GM18907 (cell line): Measurements from ENCODE around the gene BLVRB.
"Not testable (repeated sequence)": the region's sequence is repeated elsewhere in the genome, so short reads cannot be mapped to it uniquely, and the experiment has no call there.

ENCODE experiments used
- ATAC-seq: cut with Tn5 transposase; IDR thresholded peaks from one replicate; pipeline ENCODE4 v1.9.1; 2021; ENCODE audit warnings: mild to moderate bottlenecking, moderate library complexity; ENCODE audit not compliant: unreplicated experiment

BLVRB gene

GRCh38 chr19:40410030-40410389 lies 55.5 kb downstream of the BLVRB start:
- no peak for ATAC-seq

GRCh38 chr19:40408598-40408925 lies 57.0 kb downstream of the BLVRB start:
- ATAC-seq, result not testable (repeated sequence)

- no peak for ATAC-seq
Observed at GRCh38 chr19:40407714-40408597, 57.6 kb downstream of the BLVRB start.

DNA sequence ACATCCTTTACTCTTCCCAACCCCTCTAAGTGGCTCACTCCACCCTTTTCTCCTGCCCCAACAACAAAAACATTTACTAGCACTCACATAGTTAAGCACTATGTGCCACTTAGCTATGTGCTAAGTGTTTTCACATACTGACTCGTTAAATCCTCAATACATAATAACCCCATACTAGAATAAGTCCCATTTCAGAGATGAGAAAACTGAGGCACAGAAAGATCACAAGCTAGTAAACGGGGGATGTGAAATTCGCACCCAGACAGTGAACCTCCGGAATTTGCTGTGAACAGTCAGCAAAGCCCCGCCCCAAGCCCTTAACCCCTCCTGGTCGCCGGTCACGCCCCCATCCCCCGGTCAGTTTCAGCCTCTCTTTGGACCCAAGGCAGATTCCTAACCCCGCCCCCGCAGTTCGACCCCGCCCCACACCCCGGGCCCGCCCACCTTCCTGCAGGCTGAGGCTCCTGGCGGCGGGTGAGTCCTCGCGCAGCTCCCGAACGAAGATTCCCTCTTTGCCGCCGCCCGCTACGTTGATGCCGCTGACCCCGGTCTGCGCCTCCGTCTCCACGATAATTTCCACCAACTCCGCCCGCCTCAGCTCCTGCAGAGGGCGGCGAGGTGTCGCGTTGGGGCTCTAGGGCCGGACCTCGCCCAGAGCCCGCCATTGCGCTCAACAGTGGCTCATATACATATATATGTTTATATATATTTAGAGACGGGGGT lies 62.1 kb downstream of the BLVRB start:
- ATAC-seq, result peak; percentile 67

DNA sequence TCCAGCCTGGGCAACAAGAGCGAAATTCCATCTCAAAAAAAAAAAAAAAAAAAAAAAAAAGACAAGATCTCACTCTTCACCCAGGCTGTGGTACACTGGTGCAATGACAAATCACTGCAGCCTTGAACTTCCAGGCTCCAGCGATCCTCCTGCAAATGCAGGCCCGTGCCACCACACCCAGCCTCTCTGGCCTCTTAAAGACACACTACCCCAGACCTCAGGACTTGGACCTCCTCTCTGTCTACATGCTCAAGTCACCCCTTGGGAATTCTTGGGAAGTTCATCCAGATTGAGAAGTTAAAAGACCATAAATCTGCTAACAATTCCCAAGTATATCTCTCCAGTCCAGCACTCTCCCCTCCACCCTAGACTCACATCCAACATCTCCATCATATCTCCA lies 65.0 kb downstream of the BLVRB start:
- ATAC-seq, result no peak

- ATAC-seq, result no peak
Observed at GRCh38 chr19:40398417-40399131, 67.0 kb downstream of the BLVRB start.
